COR-L47 (cell line): ENCODE results near the gene B2M.
"Not testable (repeated sequence)": the region's sequence is repeated elsewhere in the genome, so short reads cannot be mapped to it uniquely, and the experiment has no call there.

Source experiments
- DNase-seq: peaks from one replicate; lab custom pipeline; 2025; lab: John Stamatoyannopoulos, UW

Gene B2M

GRCh38 chr15:44726136-44726535 lies 14.8 kb downstream of the B2M start:
- no peak for DNase-seq

GRCh38 chr15:44726568-44727484 lies 15.5 kb downstream of the B2M start:
- peak; percentile 13 for DNase-seq

- no peak for DNase-seq
Measured at GRCh38 chr15:44727485-44728231, 16.3 kb downstream of the B2M start.

- DNase-seq: not testable (repeated sequence)
Measured at GRCh38 chr15:44728232-44728575, 16.9 kb downstream of the B2M start.

- peak; percentile 96 for DNase-seq
Measured at GRCh38 chr15:44728576-44729407, 17.5 kb downstream of the B2M start.

- DNase-seq: peak; percentile 19
Measured at GRCh38 chr15:44729408-44730127, 18.3 kb downstream of the B2M start.

- no peak for DNase-seq
Measured at GRCh38 chr15:44734839-44735481, 23.6 kb downstream of the B2M start.

GRCh38 chr15:44735482-44736180 lies 24.3 kb downstream of the B2M start:
- DNase-seq: no peak

GRCh38 chr15:44736181-44736765 lies 25.0 kb downstream of the B2M start, which contains the start of gene TRIM69:
Gene TRIM69 (plus strand): TSS chr15:44736528. CDS start chr15:44736705, 177 bp downstream.
- DNase-seq: no peak

GRCh38 chr15:44738340-44738984 lies 27.1 kb downstream of the B2M start:
- DNase-seq: peak; percentile 19

GRCh38 chr15:44739222-44739847 lies 28.0 kb downstream of the B2M start:
- not testable (repeated sequence) for DNase-seq

GRCh38 chr15:44743454-44743853 lies 32.1 kb downstream of the B2M start:
- not testable (repeated sequence) for DNase-seq

GRCh38 chr15:44753345-44753744 lies 42.0 kb downstream of the B2M start:
- no peak for DNase-seq

GRCh38 chr15:44763187-44763586 lies 51.9 kb downstream of the B2M start:
- DNase-seq: no peak

- DNase-seq: no peak
Measured at GRCh38 chr15:44763848-44764247, 52.5 kb downstream of the B2M start.

GRCh38 chr15:44765036-44765435 lies 53.7 kb downstream of the B2M start:
- no peak for DNase-seq
